ENCODE data around the gene DCLRE1C. TPM values are rescaled to one million over a fixed set of nuclear protein-coding genes. Genes with fewer than 3 reads are reported as not detected.

The DCLRE1C gene
- total and polyA plus RNA-seq, 7 donors, result 2.1 to 4.6 (median 2.8) TPM

DNA sequence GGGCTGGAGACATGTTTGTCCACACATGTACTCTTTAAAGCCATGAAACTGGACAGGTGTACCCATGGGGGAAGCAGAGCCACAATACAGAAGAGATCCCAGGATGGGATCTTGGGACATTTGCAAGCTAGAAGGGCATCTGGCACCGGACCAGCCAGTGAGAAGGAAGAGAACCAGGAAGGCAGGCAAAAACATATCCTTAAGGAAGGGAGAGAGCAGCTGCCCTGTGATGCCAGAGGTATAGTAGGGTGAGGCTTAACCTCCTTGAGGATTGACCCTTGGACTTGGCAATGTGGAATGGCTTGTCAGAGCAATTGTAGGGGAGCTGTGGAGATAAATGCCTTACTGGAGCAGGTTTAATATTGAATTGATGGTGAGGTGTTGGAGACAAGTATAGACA, 93.1 kb downstream of the DCLRE1C start:
- DNase-seq (no peak), ATAC-seq (no peak)
- no peaks in the 10 kb centered on the region for H3K27me3 ChIP-seq (ENCODE audit: insufficient read depth in 3 of 3, low read length in 2 of 3)
- H3K36me3 ChIP-seq (ENCODE audit: insufficient read depth in 1 of 2, low read depth in 1 of 2), result peaks cover 2 to 52% of the 10 kb centered on the region in 2 donors
- H3K27ac ChIP-seq, result no peak overlapping the region
- intact Hi-C loops (cut with DNase I), result no loop called here
- H3K4me1 ChIP-seq, result peaks cover 10% of the 10 kb centered on the region
- TF ChIP-seq, protein P1, sequence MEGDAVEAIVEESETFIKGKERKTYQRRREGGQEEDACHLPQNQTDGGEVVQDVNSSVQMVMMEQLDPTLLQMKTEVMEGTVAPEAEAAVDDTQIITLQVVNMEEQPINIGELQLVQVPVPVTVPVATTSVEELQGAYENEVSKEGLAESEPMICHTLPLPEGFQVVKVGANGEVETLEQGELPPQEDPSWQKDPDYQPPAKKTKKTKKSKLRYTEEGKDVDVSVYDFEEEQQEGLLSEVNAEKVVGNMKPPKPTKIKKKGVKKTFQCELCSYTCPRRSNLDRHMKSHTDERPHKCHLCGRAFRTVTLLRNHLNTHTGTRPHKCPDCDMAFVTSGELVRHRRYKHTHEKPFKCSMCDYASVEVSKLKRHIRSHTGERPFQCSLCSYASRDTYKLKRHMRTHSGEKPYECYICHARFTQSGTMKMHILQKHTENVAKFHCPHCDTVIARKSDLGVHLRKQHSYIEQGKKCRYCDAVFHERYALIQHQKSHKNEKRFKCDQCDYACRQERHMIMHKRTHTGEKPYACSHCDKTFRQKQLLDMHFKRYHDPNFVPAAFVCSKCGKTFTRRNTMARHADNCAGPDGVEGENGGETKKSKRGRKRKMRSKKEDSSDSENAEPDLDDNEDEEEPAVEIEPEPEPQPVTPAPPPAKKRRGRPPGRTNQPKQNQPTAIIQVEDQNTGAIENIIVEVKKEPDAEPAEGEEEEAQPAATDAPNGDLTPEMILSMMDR (IDR thresholded peaks at IDR 0.05), result no peak
- no peaks in the 10 kb centered on the region for H3K9me3 ChIP-seq
- 82 to 100% (median 91%) methylated on average over 1 of the region's 1 CpG for WGBS, 3 donors
- no peak overlapping the region for H3K4me3 ChIP-seq

DNA sequence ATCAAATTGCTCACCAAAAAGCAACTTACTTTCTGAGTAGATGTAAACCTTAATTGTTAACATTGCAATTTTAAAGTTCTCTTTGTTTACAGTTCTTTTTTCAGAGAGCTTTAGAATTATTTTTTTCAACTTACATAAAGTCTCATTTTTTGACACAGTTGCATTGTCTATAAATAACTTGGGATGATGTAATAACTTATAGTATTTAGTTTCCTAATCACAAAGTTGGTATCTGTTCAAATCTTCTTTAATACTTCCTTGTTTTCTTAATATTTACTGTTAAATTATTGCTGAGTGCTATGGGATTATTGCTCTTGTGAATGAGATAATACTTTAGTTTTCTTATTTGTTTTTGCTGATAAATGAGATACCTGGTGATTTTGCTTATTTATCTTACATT, 94.1 kb downstream of the DCLRE1C start:
- Histone ChIP-seq H3K4me1 (peaks cover 10% of the 10 kb centered on the region), H3K36me3 (ENCODE audit: insufficient read depth in 1 of 2, low read depth in 1 of 2) (peaks cover 2 to 58% of the 10 kb centered on the region in 2 donors), H3K9me3 (no peaks in the 10 kb centered on the region), H3K27me3 (ENCODE audit: insufficient read depth in 3 of 3, low read length in 2 of 3) (no peaks in the 10 kb centered on the region), H3K4me3 (no peak overlapping the region), H3K27ac (no peak overlapping the region)
- intact Hi-C loops (cut with DNase I), result no loop called here
- DNase-seq, result no peak
- TF ChIP-seq, protein P1 (IDR thresholded peaks at IDR 0.05), result no peak
- ATAC-seq, result no peak

DNA sequence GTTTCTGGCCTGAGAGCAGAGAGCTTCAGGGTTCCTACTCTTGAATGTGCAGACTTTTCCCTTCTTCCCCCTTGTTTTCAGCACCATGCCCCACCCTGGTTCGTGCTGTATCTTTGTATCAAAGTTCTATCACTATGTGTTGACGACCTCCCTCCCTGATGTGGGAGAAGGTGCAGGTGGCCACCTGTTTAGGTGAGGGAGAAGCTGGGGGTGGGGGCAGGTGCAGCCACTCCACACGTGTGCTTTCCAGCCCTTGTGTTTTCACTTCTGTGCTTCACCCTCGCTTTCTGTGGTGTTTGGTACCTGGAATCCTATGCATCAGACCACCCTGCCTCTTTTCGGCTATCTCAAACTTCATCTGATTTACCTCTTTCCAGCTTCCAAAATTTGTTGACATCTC, 94.9 kb downstream of the DCLRE1C start:
- intact Hi-C loops (cut with DNase I), result no loop called here
- no peak overlapping the region for H3K27ac ChIP-seq
- DNase-seq, result no peak
- no peaks in the 10 kb centered on the region for H3K27me3 ChIP-seq (ENCODE audit: insufficient read depth in 3 of 3, low read length in 2 of 3)
- 80 to 88% (median 85%) methylated on average over 5 of the region's 5 CpGs for WGBS, 3 donors
- H3K4me3 ChIP-seq, result no peak overlapping the region
- no peak for ATAC-seq
- peaks cover 2 to 65% of the 10 kb centered on the region in 2 donors for H3K36me3 ChIP-seq (ENCODE audit: insufficient read depth in 1 of 2, low read depth in 1 of 2)
- H3K9me3 ChIP-seq, result no peaks in the 10 kb centered on the region
- TF ChIP-seq, protein P1 (IDR thresholded peaks at IDR 0.05), result no peak
- H3K4me1 ChIP-seq, result peaks cover 10% of the 10 kb centered on the region

DNA sequence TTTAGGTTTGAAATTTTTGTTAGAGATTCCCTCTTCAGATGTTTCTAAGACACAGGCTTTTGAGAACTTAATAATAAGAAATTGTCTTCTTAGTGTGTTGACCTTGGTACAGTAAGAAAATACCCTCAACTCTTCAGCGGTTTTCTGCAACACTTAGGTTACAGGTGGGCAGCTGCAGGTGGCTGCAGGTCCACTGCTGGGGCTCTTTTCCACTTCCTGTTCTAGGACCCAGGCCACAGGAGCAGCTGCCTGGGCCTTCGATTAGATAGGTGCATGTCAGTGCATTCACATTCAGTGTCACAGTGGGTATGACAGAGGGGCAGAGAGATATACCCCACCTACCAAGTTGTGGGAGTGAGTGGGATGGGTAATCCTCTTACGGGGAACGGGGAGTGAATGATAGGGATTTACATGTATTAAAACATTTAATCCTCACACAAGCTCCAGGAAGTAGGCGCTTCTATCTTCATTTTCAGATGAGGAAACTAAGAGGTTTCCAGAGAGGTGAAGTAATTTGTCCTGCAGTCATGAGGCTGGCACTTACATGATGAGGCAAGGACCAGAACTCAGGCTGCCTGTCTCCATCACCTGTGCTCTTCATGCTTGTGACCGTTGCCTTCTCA, 95.4 kb downstream of the DCLRE1C start:
- 90 to 94% (median 92%) methylated on average over 6 of the region's 6 CpGs for WGBS, 3 donors
- Histone ChIP-seq H3K27ac (no peak overlapping the region), H3K4me3 (no peak overlapping the region), H3K27me3 (ENCODE audit: insufficient read depth in 3 of 3, low read length in 2 of 3) (no peaks in the 10 kb centered on the region), H3K36me3 (ENCODE audit: insufficient read depth in 1 of 2, low read depth in 1 of 2) (peaks cover 2 to 69% of the 10 kb centered on the region in 2 donors), H3K9me3 (no peaks in the 10 kb centered on the region), H3K4me1 (peaks cover 10% of the 10 kb centered on the region)
- intact Hi-C loops (cut with DNase I), result no loop called here
- DNase-seq (no peak), ATAC-seq (no peak)
- TF ChIP-seq, protein P1 (IDR thresholded peaks at IDR 0.05), result no peak

DNA sequence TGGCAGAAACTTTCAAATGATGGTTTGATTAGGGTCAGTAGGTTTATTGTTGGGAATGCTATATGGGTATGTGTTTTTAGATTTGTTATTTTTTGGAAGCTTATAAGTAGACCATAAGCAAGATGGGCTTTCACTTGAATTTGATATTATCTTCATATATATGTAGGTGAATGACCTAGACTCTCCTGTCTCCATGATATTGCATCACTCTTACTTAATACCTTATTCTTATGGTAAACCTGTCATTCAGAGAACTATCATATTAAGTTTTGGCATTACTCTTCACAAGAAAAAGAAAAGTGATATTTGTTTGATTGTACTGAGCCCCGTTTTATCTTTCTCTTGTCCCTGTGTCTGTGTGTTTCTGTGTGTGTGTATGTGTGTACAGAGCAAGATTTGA, 98.4 kb downstream of the DCLRE1C start:
- ATAC-seq (no peak), DNase-seq (no peak)
- no peaks in the 10 kb centered on the region for H3K27me3 ChIP-seq (ENCODE audit: insufficient read depth in 3 of 3, low read length in 2 of 3)
- H3K36me3 ChIP-seq (ENCODE audit: insufficient read depth in 1 of 2, low read depth in 1 of 2), result peaks cover 0 to 73% of the 10 kb centered on the region in 2 donors
- H3K4me3 ChIP-seq, result no peak overlapping the region
- peaks cover 10% of the 10 kb centered on the region for H3K4me1 ChIP-seq
- TF ChIP-seq, protein P1 (IDR thresholded peaks at IDR 0.05), result no peak
- H3K9me3 ChIP-seq, result no peaks in the 10 kb centered on the region
- no peak overlapping the region for H3K27ac ChIP-seq
- WGBS, 3 donors, result 88 to 93% (median 89%) methylated on average over 1 of the region's 1 CpG
- intact Hi-C loops (cut with DNase I), result no loop called here
